Muscle of leg (tissue), 16 donors: ENCODE data around the gene BNIPL. TPM values are rescaled to one million over a fixed set of nuclear protein-coding genes. Genes with fewer than 3 reads are reported as not detected.

Experiments
- DNase-seq: peaks from one replicate; pipeline ENCODE4 v3.0.0; 2013
- H3K27ac ChIP-seq: one replicate; pipeline ENCODE4 v1.5.1; 2013; ENCODE audit warnings: mild to moderate bottlenecking, low read length, control low read depth
- H3K27me3 ChIP-seq: one replicate; pipeline ENCODE4 v1.6.1; 2013; ENCODE audit warnings: low read length; ENCODE audit not compliant: control insufficient read depth, insufficient read depth
- H3K36me3 ChIP-seq: one replicate; pipeline ENCODE4 v1.6.1; 2013; ENCODE audit warnings: low read length; ENCODE audit not compliant: control insufficient read depth, insufficient read depth
- H3K4me1 ChIP-seq: one replicate; pipeline ENCODE4 v1.6.1; 2013; ENCODE audit warnings: low read length; ENCODE audit not compliant: control insufficient read depth, insufficient read depth
- H3K4me3 ChIP-seq: one replicate; pipeline ENCODE4 v1.5.1; 2013; ENCODE audit warnings: low read length, control low read depth
- H3K9me3 ChIP-seq: replicated peaks from 2 replicates; pipeline ENCODE4 v1.6.1; 2013; ENCODE audit warnings: low read depth, low read length; ENCODE audit not compliant: control insufficient read depth
- WGBS: methylation state at CpG from one replicate; pipeline ENCODE4 v1.1.5; 2013; ENCODE audit warnings: missing lambda C conversion rate; ENCODE audit not compliant: insufficient coverage; 5-methylcytosine and 5-hydroxymethylcytosine counted together
- long read RNA-seq, 11 donors: transcript quantifications; one replicate each; lab custom pipeline, GENCODE V29; 2026
- polyA plus RNA-seq, 8 donors: library from polyadenylated mRNA; unstranded; fragments of 120-200 nt; gene quantifications; one replicate each; pipeline versions ENCODE4 v1.2.1 to v1.2.3, GENCODE V29; 2013; ENCODE audit warnings: inconsistent platforms in 1 of 8, low replicate concordance in 1 of 8; ENCODE audit not compliant: insufficient read length in 8 of 8, insufficient read depth in 1 of 8
- total RNA-seq: library from RNA; stranded (reverse); fragments of 120-200 nt; gene quantifications from one replicate; pipeline ENCODE4 v1.2.4, GENCODE V29; 2013

Gene BNIPL
- total RNA-seq (0.53 TPM), polyA plus RNA-seq (1 to 10 TPM in 3 of 8 donors, under 1 TPM in 5; 0.22 to 5.1 (median 0.69) TPM)
- long read RNA-seq, donor 1: 0 reads
- long read RNA-seq, donor 2: 0 reads
- long read RNA-seq, donor 3: 0 reads
- long read RNA-seq, donor 4: 0 reads
- long read RNA-seq, donor 5: 0 reads
- long read RNA-seq, donor 6: 0 reads
- long read RNA-seq, donor 7: 0 reads
- long read RNA-seq, donor 8: 0 reads
- long read RNA-seq, donor 9: 0 reads
- long read RNA-seq, donor 10: 0 reads
- long read RNA-seq, donor 11: 0 reads

- no peak for DNase-seq
- Histone ChIP-seq H3K27ac (no peak within 1 kb of the TSS), H3K4me3 (no peak within 1 kb of the TSS), H3K27me3 (no peaks in the 10 kb centered on the region), H3K36me3 (peaks cover 29% of the 10 kb centered on the region), H3K4me1 (no peaks in the 10 kb centered on the region), H3K9me3 (no peaks in the 10 kb centered on the region)
- WGBS: no CpG with 5 or more reads among the region's 2 CpGs
Measured at GRCh38 chr1:151036356-151036755, at the start of gene BNIPL. Gene BNIPL (plus strand): TSS chr1:151036586. CDS start chr1:151036726, 140 bp downstream.

GRCh38 chr1:150987924-150988323 lies 48.5 kb upstream of the BNIPL start:
- DNase-seq: no peak
- H3K9me3 ChIP-seq: no peaks in the 10 kb centered on the region

GRCh38 chr1:150992626-150993025 lies 43.8 kb upstream of the BNIPL start:
- Histone ChIP-seq H3K4me3 (no peak overlapping the region), H3K27ac (no peak overlapping the region), H3K27me3 (no peaks in the 10 kb centered on the region), H3K4me1 (peaks cover 9% of the 10 kb centered on the region), H3K36me3 (peaks cover 10% of the 10 kb centered on the region), H3K9me3 (no peaks in the 10 kb centered on the region)
- 73% methylated on average over 2 of the region's 4 CpGs for WGBS
- DNase-seq: no peak

More at GRCh38 chr1:150987924-150988323, 48.5 kb upstream of the BNIPL start:
- Histone ChIP-seq H3K27ac (no peak overlapping the region), H3K4me3 (no peak overlapping the region), H3K4me1 (no peaks in the 10 kb centered on the region), H3K27me3 (no peaks in the 10 kb centered on the region), H3K36me3 (no peaks in the 10 kb centered on the region)
- 80% methylated on average over 2 of the region's 7 CpGs for WGBS

GRCh38 chr1:150994248-150994647 lies 42.1 kb upstream of the BNIPL start:
- Histone ChIP-seq H3K27me3 (no peaks in the 10 kb centered on the region), H3K4me3 (no peak overlapping the region), H3K9me3 (no peaks in the 10 kb centered on the region), H3K36me3 (peaks cover 23% of the 10 kb centered on the region), H3K4me1 (peaks cover 9% of the 10 kb centered on the region), H3K27ac (no peak overlapping the region)
- 88% methylated on average over 1 of the region's 3 CpGs for WGBS
- no peak for DNase-seq

- peak overlapping the region; percentile 9 for H3K27ac ChIP-seq
- WGBS: no CpG with 5 or more reads among the region's 4 CpGs
Measured at GRCh38 chr1:150995460-150995859, 40.9 kb upstream of the BNIPL start.

GRCh38 chr1:150995896-150996295 lies 40.5 kb upstream of the BNIPL start:
- H3K27me3 ChIP-seq: no peaks in the 10 kb centered on the region
- peaks cover 38% of the 10 kb centered on the region for H3K36me3 ChIP-seq
- DNase-seq: peak; percentile 66
- H3K9me3 ChIP-seq: no peaks in the 10 kb centered on the region
- H3K4me1 ChIP-seq: peaks cover 9% of the 10 kb centered on the region
- 29% methylated on average over 4 of the region's 9 CpGs for WGBS
- peak overlapping the region; percentile 9 for H3K27ac ChIP-seq
- H3K4me3 ChIP-seq: no peak overlapping the region

More at GRCh38 chr1:150995460-150995859, 40.9 kb upstream of the BNIPL start:
- H3K4me1 ChIP-seq: peaks cover 9% of the 10 kb centered on the region
- peaks cover 34% of the 10 kb centered on the region for H3K36me3 ChIP-seq
- H3K9me3 ChIP-seq: no peaks in the 10 kb centered on the region
- peak; percentile 26 for DNase-seq
- H3K27me3 ChIP-seq: no peaks in the 10 kb centered on the region
- no peak overlapping the region for H3K4me3 ChIP-seq

- peaks cover 49% of the 10 kb centered on the region for H3K36me3 ChIP-seq
- H3K4me3 ChIP-seq: no peak overlapping the region
- H3K4me1 ChIP-seq: peaks cover 9% of the 10 kb centered on the region
- H3K9me3 ChIP-seq: no peaks in the 10 kb centered on the region
- no peaks in the 10 kb centered on the region for H3K27me3 ChIP-seq
- no peak overlapping the region for H3K27ac ChIP-seq
- WGBS: 89% methylated on average over 14 of the region's 20 CpGs
- DNase-seq: no peak
Measured at GRCh38 chr1:150997126-150997872, 39.1 kb upstream of the BNIPL start.

- no peak for DNase-seq
- peaks cover 9% of the 10 kb centered on the region for H3K4me1 ChIP-seq
Measured at GRCh38 chr1:150997949-150998348, 38.4 kb upstream of the BNIPL start.

GRCh38 chr1:150999051-150999674 lies 37.2 kb upstream of the BNIPL start:
- no peak for DNase-seq
- no peaks in the 10 kb centered on the region for H3K27me3 ChIP-seq
- no peak overlapping the region for H3K27ac ChIP-seq
- peaks cover 15% of the 10 kb centered on the region for H3K4me1 ChIP-seq
- no peak overlapping the region for H3K4me3 ChIP-seq
- H3K9me3 ChIP-seq: no peaks in the 10 kb centered on the region
- 81% methylated on average over 16 of the region's 17 CpGs for WGBS
- peaks cover 52% of the 10 kb centered on the region for H3K36me3 ChIP-seq

More at GRCh38 chr1:150997949-150998348, 38.4 kb upstream of the BNIPL start:
- Histone ChIP-seq H3K4me3 (no peak overlapping the region), H3K36me3 (peaks cover 52% of the 10 kb centered on the region), H3K9me3 (no peaks in the 10 kb centered on the region), H3K27ac (no peak overlapping the region), H3K27me3 (no peaks in the 10 kb centered on the region)
- 86% methylated on average over 1 of the region's 5 CpGs for WGBS

- Histone ChIP-seq H3K4me3 (no peak overlapping the region), H3K4me1 (peaks cover 22% of the 10 kb centered on the region), H3K36me3 (peaks cover 52% of the 10 kb centered on the region), H3K9me3 (no peaks in the 10 kb centered on the region), H3K27ac (no peak overlapping the region), H3K27me3 (no peaks in the 10 kb centered on the region)
- WGBS: no CpG with 5 or more reads among the region's 2 CpGs
- no peak for DNase-seq
Measured at GRCh38 chr1:150999926-151000325, 36.5 kb upstream of the BNIPL start.
